GOT3 (cell line): Measurements from ENCODE around the gene CDKAL1.

ENCODE experiments used
- DNase-seq: peaks from one replicate; lab custom pipeline; 2025; ENCODE audit warnings: mixed read lengths; lab: John Stamatoyannopoulos, UW

CDKAL1 gene

DNA sequence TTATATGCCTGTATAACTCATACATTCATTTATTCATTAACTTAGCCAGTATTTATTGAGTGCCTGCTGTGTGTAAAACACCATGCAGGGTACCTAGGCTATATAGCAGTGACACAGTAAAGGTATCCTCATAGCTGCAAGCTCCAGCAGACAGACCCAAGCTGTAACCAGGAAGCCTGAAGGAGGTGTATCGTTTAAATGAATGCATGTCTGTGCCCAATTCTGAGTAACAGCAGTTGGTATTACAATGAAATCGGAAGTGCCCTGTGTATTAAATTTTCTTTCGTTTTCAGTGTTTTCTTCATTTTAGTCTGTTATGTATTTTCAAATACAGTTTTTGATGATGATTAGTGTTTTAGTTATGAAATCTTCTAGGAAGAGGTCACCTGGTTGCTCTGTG lies 573.5 kb downstream of the CDKAL1 start:
- no peak for DNase-seq

DNA sequence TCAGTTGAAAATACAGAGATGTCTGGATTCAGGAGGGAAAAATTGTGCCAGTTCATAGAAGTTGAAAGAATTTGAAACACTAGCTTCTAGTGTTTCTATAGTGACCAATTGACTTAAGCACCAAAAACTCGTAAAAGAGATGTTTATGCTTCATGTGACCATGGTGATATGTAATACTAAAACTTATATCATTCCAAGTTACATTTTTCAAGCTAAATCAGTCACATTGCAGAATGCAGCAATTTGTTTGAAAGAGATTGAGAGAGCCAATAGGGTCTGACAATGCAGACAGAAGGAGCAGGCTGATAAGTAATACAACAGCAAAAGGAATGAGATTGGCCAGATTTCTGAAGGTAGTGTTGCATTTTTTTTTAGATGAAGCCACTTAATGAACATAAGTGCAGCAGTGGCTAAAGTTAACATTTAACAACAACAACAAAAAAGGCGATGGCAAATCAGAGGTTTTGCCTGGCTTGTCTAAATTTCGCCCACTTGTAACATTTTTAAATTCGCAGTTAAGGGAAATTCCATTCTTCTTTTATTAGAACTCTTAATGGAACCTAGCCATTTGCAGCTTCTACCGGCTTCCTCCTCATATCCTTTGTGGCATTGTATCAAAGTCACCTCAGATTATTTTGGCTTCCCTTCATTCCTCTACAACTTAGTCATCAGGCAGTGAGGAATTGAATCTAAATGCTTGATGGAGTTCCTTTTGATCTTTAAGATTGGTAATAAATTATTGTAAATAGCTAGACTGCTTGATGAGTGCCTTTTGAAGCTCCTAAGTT lies 575.3 kb downstream of the CDKAL1 start:
- no peak for DNase-seq

DNA sequence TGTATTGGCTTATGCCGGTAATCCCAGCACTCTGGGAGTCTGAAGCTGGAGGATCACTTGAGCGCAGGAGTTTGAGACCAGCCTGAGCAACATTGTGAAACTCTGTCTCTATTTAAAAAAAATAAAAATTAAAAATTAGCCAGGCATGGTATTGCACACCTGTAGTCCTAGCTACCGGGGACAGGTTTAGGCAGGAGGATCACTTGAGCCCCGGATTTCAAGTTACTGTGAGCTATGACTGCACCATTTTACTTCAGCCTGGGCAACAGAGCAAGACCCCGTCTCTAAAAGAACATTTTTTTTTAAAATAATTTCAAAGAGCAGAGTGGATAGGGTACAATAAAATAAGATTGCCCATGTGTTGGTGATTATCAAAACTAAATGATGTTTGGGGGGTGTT lies 576.4 kb downstream of the CDKAL1 start:
- no peak for DNase-seq

DNA sequence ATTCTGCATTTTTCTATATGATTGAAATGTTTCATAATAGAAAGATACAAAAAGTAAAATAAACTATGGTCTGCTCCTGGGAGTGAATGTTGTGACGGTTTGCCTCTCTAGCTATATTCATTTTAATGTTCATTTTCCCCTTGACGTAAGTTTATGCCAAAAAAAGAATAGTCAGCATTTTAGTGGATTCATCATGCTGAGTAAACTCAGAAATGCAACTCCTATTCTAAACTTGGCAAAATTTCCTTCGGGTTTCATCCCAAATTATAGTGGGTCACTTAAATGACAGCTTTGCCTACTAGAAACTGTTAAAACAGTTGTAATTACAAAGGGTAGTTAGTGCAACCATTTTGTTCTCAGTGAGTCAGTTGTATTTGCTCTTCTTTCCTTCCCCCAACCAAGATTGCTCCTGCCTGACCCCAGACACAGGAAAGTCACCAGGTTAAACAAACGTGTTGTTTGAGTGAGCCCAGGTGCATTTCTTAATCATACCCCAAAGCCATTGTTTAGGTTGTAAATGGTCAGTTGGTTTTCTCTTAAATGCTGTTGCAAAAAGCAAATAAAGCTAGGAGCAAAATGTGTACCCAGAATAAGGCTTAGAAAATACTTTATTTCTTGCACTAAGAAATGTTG lies 577.0 kb downstream of the CDKAL1 start:
- no peak for DNase-seq

DNA sequence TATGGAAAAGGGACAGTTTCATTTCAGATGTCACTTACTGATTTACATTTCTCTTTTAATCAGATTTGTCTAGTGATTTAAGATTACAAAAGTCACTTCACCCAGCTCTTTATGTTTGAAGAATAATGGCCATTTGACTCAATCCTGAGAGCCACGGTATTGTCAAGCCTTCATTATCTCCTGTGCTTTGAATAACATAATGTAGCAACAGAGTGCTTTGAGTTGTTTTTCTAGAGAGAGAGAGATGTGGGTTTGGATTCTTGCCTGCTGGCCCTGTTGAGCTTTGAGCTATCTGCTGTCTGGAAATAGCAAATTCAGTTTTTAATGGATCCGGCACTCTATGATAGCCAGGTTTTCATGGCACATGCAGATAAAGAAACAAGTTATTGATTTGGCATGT lies 580.9 kb downstream of the CDKAL1 start:
- DNase-seq, result no peak

DNA sequence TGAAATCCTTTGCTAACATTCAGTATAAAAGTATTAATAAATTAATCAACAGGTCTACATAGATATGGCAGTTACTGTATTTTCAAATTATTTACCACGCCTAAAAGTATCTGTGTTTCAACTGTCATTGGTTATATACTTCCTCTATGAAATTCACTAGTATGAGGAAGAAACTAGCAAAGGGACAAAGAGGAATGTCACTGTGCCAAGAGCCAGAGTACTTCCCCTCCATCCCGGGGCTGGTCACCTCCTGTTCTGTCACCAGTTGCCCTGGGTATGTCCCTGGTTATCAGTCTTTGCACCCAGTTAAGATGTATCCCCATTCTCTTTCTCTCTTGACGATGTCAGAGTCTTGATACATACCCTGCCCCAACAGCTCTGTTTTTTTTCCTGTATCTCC lies 582.5 kb downstream of the CDKAL1 start:
- DNase-seq, result no peak

DNA sequence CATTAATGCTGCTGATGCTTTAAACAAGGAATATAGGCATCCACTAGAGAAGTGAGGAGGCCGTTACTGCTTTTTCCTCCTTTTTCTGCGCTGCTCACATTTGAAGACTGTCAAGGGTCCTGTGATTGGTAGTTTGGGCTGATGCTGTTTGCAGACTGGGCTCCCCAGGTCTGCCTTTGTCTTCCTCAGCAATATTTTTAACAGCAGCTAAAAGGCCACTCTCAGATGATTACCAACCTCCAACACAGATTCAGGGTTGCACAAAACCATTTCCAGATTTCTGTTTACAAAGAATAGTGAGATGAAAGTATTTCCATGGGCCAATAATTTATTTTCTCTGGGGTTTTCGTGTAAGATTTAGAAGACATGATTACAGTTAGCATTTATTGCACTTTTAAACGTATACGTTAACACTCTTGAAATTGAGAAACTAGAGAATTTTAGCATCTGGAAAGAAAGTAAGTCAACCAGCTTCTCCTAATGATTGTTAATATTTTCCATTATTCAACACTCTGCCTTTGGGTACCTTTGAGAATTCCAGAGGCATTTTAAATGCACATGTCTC lies 584.0 kb downstream of the CDKAL1 start:
- DNase-seq, result no peak

DNA sequence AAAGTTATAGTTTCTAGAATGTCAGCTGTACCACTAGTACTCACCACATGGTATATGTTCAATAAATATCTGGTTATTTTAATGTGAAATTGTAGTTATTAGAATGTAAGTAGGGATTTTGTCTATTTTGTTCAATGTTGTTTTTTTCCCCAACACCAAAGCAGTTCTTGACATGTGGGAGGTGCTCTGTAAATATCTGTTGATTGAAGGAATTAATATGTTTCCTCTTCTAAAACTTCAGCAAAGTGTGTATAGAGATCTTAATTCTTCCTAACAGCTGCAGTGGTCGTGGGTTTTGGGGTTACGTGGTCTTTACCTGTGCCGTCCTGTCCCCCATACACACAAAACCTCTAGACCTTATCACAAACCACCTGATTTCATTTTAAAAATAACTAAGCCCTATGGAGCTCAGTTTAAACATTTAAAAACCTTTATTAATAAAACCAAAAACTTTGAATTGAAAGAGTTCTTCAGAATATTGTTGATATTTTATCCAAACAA lies 587.4 kb downstream of the CDKAL1 start:
- no peak for DNase-seq

DNA sequence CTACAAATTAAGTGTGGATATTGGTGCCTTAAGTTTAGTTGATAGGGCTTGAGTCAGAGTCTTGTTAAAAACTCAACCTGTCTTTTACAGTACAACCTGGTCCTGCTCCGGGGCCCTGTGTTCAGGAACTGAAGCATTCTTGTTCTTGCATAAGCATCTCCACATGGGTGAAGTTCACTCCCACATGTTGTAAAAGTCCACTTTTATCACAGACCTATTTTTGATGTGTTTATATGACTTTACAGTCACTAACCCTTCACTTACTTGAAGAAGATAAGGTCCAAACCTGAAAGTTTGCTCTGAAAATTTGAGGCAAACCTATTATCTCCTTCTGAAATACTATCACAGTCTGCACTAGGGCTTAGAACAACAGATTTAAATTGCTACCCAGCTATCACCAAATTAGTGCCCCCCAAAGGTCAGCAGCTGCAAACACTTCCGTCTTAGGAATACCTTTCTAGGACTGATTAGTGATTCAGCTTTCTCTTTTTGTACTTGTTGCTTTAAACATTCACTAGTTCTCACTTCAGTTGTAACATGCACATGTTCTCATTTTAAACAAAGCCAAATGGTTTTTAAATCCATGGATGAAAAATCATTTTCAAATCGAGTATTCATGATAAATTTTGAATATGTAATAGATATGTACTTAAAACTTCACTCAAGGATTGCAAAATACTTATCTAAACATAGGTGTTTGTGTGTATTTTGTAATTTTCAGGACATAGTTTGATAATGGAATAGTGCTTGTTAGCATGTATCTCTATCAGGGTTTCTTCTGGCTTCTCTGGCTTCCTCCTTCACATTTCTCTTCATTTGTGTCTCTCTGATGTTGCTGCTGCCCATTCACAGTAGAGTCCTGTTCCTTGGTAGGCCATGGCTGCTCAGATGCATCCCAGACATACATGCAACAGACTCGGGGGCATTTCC lies 589.5 kb downstream of the CDKAL1 start:
- no peak for DNase-seq

DNA sequence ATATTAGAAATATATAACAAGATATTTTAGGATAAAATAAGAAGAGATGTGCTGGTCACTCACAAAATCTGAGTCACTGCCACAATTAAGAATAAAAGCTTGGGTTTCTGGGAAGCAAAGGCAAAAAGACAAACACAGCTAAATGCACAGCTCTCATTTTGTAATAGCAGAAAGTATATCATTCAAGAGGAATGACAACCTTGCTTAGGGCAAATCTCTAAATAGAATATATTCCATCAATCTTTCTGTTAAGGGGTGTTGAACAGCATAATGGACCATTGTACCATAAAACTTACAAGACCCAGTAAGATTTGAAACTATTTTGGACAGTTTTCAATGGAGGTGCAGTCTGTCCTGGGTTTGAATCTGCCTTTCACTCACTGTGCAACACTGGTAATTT lies 594.3 kb downstream of the CDKAL1 start:
- DNase-seq, result no peak

DNA sequence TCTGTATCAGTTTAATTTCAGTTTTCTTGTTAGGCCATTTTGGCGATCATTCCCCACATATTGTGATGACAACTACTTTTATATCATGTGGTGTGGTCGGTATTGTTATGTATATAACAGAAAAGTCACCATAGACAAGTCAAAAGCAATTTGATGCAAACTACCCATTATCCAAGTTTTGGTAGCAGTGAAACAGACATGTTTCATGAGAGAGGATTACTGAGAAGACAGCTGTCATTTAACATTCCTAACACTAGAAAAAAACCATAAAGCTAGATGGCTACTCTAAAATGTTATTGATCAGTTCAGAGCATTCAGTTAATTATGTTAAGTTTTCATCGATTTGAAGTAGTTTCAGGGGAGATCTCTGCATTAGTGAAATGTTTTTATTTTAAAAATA lies 597.1 kb downstream of the CDKAL1 start:
- no peak for DNase-seq

DNA sequence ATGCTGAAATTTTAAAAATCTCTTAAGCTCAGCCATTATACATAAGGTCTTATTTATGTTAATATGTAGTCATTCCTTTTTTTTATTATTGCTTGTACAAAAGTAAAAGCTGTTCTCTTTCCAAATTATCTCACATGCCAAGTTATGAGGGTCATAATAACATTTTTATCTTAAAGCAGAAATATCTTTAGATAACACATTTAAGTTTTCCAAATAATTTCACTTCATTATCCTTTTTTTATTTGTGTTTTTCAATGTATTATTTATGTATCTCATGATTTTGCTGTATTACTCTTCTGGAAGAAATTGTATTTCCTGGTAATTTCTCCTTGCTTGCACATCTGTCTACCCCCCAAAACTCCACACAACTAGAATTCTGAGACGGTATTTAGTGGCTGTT lies 598.2 kb downstream of the CDKAL1 start:
- no peak for DNase-seq

DNA sequence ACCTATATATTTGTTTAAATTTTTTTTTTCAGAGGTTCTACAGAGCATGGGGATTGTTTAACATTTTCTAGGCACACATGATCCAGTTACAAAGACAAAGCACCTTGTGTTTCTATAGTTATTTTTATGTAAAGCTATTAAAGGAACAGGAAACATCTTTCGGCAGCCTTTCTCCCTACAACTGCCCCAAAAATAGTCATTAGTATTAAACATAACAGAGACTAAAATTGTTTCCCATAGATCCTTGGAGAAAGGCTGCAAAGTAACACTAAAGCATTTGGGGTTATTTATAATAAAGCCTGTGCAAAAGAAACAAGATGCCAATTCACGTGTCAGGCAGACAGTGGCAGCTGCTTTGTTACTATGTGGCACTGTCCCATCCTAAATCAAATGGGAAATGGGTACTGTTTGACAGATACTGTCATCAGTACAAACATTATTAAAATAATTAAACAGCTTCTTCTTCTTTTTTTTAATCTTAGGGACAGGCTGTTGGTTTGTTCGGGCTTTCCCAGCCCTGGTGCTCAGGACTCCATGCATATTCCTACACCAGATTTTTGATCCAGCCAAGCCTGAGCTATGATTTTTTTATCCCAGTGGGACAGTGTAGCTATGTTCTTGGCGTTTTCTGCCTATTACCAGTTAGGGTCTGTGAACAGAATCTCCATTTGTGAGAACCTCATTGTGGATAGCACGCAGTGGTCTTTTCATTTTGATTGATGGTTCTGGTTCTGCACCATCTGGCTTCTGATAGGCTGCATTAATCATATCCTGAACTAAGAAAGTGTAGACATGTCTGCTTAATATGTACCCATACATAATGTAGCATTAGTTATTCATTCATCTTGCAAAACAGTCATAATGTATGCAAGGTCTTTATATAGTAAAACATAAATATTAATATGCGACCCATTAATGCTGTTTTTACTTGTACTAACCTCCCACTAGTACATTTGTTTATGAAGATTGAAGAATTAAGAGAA lies 598.9 kb downstream of the CDKAL1 start:
- no peak for DNase-seq

DNA sequence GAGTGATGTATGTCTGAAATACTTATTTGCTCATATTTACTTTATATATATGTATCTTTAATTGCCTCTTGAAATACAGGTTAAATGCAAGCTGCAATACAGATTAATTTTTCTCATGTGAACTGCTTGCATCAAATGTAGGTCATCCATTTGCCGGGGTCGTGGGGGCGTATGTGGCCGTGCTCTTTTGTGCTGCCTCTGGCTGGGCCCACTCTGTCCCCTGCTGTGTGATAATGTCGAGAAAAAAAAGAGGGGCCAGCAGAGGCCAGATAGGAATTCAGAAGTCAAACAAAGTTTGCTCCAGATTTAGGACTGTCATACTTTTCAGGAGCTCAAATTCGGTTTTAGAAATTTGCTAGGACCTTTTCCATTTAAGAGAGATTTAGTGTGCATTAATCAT lies 599.6 kb downstream of the CDKAL1 start:
- no peak for DNase-seq

DNA sequence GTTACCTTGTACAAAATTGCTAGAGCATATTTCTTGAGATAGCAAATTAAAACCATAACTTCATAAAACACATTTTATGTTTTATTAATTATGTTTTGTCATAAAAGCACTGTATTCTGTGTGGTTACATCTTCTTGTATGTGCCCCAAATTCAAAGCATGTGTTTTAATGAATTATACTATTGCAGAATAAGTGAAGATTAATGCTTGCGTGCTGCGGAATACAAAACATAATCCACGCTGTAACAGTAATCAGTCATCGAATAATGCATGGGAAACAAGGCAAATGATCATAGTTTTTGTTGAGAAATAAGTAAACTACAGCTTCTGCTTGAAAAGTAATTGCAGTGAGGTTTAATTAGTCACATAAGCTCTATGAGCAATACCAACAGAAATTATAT lies 600.1 kb downstream of the CDKAL1 start:
- DNase-seq, result no peak

DNA sequence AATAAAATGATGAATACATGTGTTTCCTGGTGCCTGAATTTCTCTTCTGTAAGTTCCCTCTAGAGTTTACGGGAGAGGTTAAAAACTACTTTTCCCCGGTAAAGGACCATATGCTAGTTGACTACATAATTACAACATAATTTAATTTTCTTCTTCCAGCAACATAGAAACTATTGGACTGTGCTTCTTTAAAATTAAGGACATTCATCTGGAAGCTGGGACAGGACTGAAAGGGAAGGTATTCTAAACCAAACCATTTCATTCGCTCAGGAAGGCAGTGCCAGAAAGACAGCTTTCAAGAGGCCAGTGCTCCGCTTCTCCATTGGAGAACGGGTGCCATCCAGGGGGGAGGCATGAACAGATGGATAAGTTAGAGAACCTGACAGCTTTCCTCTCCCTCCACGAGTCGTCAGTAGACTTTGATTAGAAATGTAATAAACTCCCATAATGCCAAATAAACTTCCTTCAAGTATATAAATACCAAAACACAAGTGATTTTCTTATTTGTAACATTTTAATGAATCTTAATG lies 601.3 kb downstream of the CDKAL1 start:
- DNase-seq, result no peak

DNA sequence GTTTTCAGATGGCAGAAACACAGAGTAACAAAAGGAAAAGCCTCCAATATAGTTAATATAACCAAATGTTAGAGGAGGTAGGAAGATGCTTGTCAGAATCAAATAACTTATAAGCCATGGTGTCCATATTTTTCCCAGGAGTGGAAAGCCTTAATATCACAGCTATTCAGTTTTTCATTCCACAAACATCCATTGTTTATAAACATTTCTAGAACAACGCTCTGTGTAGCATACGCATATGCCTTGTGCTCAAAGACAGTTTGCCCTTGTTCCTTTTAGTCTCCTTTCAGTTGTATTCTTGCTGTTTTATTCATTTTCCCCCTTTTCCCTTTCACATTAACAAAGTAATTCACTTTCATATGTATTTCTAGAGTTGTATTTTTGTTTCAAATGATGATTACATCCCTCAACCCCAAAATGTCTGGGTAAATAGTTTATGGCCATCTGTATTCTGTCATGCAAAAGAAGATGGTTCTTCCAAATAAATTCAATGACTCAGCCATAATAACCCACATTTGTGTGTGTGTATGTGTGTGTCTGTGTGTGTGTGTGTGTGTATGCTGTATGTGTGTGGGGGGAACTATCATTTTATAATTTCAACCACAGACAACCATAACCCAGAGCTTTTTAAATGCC lies 603.6 kb downstream of the CDKAL1 start:
- DNase-seq, result no peak

DNA sequence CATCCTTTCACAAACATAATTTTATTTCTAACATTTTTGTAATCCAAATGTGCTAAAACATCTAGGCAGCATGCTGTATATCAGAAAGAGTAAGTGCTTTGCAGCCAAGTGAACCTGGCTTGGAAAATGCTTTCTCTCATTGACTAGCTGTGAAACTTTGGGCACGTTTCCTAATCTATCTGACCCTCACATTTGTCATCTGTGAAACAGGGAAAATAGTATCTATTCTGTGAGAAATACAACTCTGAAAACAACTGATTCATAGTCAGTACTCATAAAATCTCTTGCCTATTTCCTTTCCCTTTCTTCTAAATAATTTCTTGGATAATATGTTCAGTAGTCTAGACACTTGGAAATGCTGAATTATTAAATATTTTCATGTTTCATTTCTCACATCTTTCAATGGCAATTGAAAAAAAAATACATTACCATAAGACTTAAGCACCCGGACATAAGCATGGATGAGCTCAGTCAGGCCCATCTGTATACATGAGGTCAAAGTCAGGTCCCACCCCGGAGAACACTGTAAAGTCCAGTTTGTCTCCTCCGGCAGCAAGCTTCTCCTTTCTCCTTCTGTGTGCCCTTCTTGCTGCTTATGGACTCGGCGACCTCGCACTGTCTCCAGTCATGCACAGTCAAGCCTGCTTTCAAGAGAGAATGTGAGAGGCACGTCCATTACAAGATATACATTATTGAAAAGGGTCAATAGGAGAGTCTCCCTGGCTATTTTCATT lies 604.2 kb downstream of the CDKAL1 start:
- DNase-seq, result no peak

DNA sequence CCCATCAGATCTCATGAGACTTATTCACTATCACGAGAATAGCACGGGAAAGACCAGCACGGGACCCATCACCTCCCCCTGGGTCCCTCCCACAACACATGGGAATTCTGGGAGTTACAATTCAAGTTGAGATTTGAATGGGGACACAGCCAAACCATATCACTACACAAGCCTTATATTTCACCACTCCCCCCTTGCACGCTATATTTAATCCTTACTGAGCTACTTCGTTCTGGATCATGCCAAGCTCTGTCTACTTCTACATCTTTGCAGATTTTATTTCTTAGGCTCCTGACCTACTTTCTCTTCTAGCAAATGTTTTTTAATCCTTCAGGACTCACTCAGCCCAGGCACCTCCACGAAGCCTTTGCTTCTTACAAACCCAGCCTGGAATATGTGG lies 606.7 kb downstream of the CDKAL1 start:
- no peak for DNase-seq
